Kidney (tissue), 14 donors: ENCODE results near the gene PGLYRP3. TPM values are rescaled to one million over a fixed set of nuclear protein-coding genes. Genes with fewer than 3 reads are reported as not detected.

Experiments
- DNase-seq, 5 donors: peaks; one replicate each; pipeline ENCODE4 v3.0.0-alpha.2; 2013 to 2020
- FAIRE-seq: peaks from 2 replicates; lab custom pipeline; 2012; peaks lifted over from hg19 to GRCh38; lab: Jason Lieb, UNC
- H3K27ac ChIP-seq, 2 donors: one replicate each; pipeline ENCODE4 v1.7.0; 2013; ENCODE audit warnings: low read depth in 2 of 2, low read length in 2 of 2, inconsistent platforms in 1 of 2
- H3K27me3 ChIP-seq: one replicate; pipeline ENCODE4 v1.7.1; 2013; ENCODE audit warnings: low read length, inconsistent platforms; ENCODE audit not compliant: control insufficient read depth, insufficient read depth
- H3K36me3 ChIP-seq, 3 donors: one replicate each; pipeline versions ENCODE4 v1.7.0 to v1.7.1; 2013; ENCODE audit warnings: low read length in 3 of 3, control low read depth in 1 of 3, inconsistent platforms in 1 of 3; ENCODE audit not compliant: insufficient read depth in 3 of 3, control insufficient read depth in 2 of 3
- H3K4me1 ChIP-seq, 3 donors: one replicate each; pipeline versions ENCODE4 v1.7.0 to v1.7.1; 2013; ENCODE audit warnings: low read length in 3 of 3, inconsistent platforms in 1 of 3, low read depth in 1 of 3; ENCODE audit not compliant: control insufficient read depth in 2 of 3, insufficient read depth in 2 of 3
- H3K4me3 ChIP-seq, 3 donors: one replicate each; pipeline versions ENCODE4 v1.7.0 to v1.8.1; 2013; ENCODE audit warnings: low read length in 3 of 3, control low read depth in 1 of 3, inconsistent platforms in 1 of 3
- H3K9ac ChIP-seq, 3 donors: one replicate each; pipeline versions ENCODE4 v1.7.0 to v1.7.1; 2013; ENCODE audit warnings: low read length in 3 of 3, control low read depth in 1 of 3, inconsistent platforms in 1 of 3
- H3K9me3 ChIP-seq, 3 donors: one replicate each; pipeline versions ENCODE4 v1.7.0 to v1.7.1; 2013; ENCODE audit warnings: low read length in 3 of 3, control low read depth in 1 of 3, inconsistent platforms in 1 of 3; ENCODE audit not compliant: control insufficient read depth in 2 of 3, insufficient read depth in 1 of 3
- intact Hi-C: fragments of 100-400 bp; cut with DNase I; formaldehyde crosslinking; loops from one replicate; pipeline ENCODE4 v1.11.1; 2022
- polyA plus RNA-seq: library from polyadenylated mRNA; stranded (reverse); fragments of 350-450 nt; fragmentation: Illumina TruSeq; extraction: RNeasy Lipid Tissue Mini Kit (QIAGEN cat#74804); gene quantifications from one replicate; pipeline ENCODE4 v1.2.3, GENCODE V29; 2014; ENCODE audit warnings: low read depth, low replicate concordance; ENCODE audit not compliant: insufficient read depth
- total RNA-seq: library from RNA; stranded (reverse); fragmentation: NEBNext Ultra II Directional; extraction: Animal tissue kit (Norgen Biotek cat#: 25700); gene quantifications from one replicate; pipeline ENCODE4 v1.2.1, GENCODE V29; 2021
- TF ChIP-seq, protein P1 (sequence below): IDR thresholded peaks from 3 replicates; pipeline ENCODE4 v1.5.1; 2012; ENCODE audit warnings: mild to moderate bottlenecking, moderate library complexity, borderline replicate concordance; ENCODE audit not compliant: insufficient read depth; ENCODE audit errors: extremely low read depth
- donor health status: control.
- donor health status: control.
- donor health status: control.
- donor health status: control.
- donor health status: control.
- donor health status: DM: yes; HTN: yes; CAD: no.
- donor health status: Normal renal cell carcinoma (clear cell type).

Gene PGLYRP3
- total and polyA plus RNA-seq, 2 donors from 2014 or later = not detected

DNA sequence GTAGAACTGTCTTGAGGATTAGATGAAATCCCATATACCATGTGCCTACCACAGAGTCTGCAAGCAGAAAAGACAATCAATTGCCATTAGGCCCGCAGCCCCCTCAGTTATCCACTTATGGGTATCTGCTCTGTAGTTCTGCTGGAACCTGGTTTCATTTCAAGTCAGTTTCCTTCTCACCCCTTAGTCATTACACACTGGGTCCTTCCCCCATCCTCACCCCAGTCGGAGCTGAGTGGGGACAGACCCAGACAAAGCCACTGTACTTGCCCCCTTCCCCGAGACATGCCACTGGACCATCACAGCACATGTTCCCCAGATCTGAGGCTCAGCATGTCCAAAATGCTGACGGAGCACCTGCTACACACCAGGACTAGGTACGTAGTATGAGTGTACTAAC, 21.2 kb downstream of the PGLYRP3 start:
- H3K36me3 ChIP-seq = no peaks in the 10 kb centered on the region
- TF ChIP-seq, protein P1, sequence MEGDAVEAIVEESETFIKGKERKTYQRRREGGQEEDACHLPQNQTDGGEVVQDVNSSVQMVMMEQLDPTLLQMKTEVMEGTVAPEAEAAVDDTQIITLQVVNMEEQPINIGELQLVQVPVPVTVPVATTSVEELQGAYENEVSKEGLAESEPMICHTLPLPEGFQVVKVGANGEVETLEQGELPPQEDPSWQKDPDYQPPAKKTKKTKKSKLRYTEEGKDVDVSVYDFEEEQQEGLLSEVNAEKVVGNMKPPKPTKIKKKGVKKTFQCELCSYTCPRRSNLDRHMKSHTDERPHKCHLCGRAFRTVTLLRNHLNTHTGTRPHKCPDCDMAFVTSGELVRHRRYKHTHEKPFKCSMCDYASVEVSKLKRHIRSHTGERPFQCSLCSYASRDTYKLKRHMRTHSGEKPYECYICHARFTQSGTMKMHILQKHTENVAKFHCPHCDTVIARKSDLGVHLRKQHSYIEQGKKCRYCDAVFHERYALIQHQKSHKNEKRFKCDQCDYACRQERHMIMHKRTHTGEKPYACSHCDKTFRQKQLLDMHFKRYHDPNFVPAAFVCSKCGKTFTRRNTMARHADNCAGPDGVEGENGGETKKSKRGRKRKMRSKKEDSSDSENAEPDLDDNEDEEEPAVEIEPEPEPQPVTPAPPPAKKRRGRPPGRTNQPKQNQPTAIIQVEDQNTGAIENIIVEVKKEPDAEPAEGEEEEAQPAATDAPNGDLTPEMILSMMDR = no peak
- intact Hi-C loops = no loop called here
- H3K4me3 ChIP-seq = no peak overlapping the region
- H3K9ac ChIP-seq = no peak overlapping the region
- H3K27me3 ChIP-seq = no peaks in the 10 kb centered on the region
- H3K4me1 ChIP-seq = no peaks in the 10 kb centered on the region
- no peak for FAIRE-seq
- H3K27ac ChIP-seq = no peak overlapping the region
- no peak for DNase-seq
- no peaks in the 10 kb centered on the region for H3K9me3 ChIP-seq

DNA sequence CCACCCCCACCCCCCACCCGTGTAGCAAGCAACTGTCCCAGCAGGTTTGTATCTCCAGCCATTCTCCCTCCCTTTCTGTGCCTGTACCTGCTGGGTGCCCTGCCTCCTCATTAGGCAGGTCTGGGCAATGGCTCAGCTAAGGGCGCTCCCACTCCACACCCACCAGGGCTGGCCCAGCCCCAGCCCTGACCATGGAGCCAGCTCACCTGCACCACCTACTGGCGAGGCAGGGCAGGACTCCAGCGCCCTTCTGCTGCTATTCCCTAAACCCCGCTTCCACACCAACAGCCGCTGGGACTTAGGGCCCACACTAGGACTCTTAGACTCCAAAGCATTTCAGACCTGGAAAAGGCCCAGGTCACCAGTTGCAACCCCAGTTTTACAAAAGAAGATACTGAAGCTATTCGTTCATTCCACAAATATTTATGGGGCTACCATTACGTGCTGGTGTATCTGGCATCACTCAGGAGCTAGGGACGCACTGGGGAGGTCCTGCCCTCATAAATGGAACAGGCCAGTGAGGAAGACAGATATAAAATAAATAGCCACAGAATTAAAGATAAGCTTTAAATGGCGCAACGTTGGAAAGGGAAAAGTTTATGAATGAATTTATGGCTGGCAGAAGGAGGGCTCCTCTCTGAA, 24.0 kb downstream of the PGLYRP3 start:
- Histone ChIP-seq H3K9me3 (no peaks in the 10 kb centered on the region), H3K4me1 (no peaks in the 10 kb centered on the region), H3K9ac (no peak overlapping the region), H3K4me3 (no peak overlapping the region), H3K27me3 (no peaks in the 10 kb centered on the region), H3K27ac (no peak overlapping the region), H3K36me3 (no peaks in the 10 kb centered on the region)
- intact Hi-C loops = no loop called here
- FAIRE-seq = no peak
- no peak for DNase-seq
- TF ChIP-seq, protein P1 = no peak

DNA sequence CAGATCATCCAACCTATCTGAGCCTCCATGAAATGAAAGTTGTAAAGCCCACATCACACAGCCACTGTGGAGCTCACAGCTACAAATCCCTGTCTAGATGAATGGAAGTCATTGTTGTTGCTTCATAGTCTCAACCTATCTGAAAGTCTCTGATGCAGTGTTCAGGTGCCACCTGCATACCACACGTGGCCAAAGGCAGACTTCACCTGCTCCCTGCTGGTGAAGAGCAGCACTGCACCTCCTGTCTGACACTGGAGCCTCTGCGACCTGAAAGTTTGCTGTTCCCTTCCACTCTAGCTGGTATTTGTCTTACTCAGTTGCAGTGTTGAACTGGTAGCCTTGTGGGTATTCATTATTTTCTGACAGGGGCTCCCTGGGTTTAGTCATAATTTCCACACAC, 34.9 kb downstream of the PGLYRP3 start:
- TF ChIP-seq, protein P1 = peak; percentile 53
- no peak overlapping the region for H3K4me3 ChIP-seq
- DNase-seq (peak in 1 of 5 donors; percentile 17), FAIRE-seq (no peak)
- no peak overlapping the region for H3K27ac ChIP-seq
- H3K36me3 ChIP-seq = no peaks in the 10 kb centered on the region
- intact Hi-C loops = no loop called here
- no peak overlapping the region for H3K9ac ChIP-seq
- no peaks in the 10 kb centered on the region for H3K9me3 ChIP-seq
- H3K27me3 ChIP-seq = no peaks in the 10 kb centered on the region
- H3K4me1 ChIP-seq = no peaks in the 10 kb centered on the region

DNA sequence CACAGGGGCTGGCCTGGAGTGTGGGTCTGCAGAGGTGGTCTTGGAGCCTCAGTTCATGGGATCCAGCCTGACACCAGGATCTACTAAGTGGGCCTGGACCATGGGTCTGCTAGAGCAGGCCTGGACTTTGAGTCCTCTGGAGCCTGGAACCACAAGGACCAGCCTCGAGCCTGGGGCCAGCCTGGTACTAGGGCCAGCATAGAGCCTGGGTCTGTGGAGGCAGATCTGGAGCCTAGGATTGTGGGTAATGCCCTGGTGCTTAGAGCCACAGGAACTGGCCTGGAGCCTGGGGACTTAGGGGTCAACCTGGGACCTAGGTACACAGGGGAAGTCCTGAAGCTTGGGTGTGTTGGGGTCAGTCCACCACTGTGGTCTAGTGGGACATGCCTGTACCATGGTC, 40.6 kb downstream of the PGLYRP3 start:
- TF ChIP-seq, protein P1 = no peak
- no peak for FAIRE-seq
- no peak overlapping the region for H3K4me3 ChIP-seq
- intact Hi-C loops = no loop called here
- no peak overlapping the region for H3K27ac ChIP-seq
- no peaks in the 10 kb centered on the region for H3K4me1 ChIP-seq
- H3K36me3 ChIP-seq = no peaks in the 10 kb centered on the region
- H3K9ac ChIP-seq = no peak overlapping the region
- no peaks in the 10 kb centered on the region for H3K9me3 ChIP-seq
- no peak for DNase-seq
- H3K27me3 ChIP-seq = no peaks in the 10 kb centered on the region
